GM23248 (cell line): ENCODE measurements around the gene UIMC1. TPM values are rescaled to one million over a fixed set of nuclear protein-coding genes. Genes with fewer than 3 reads are reported as not detected.
"Not testable (repeated sequence)": the region's sequence is repeated elsewhere in the genome, so short reads cannot be mapped to it uniquely, and the experiment has no call there.

Experiments
- DNase-seq: peaks from one replicate; pipeline ENCODE4 v3.0.0-alpha.2; 2015
- H2AFZ ChIP-seq: fragments of 200-600 bp; sonication (generic); 2 replicates; pipeline ENCODE4 v1.6.1; 2016; ENCODE audit warnings: antibody characterized with exemption
- H3F3A ChIP-seq: fragments of 200-600 bp; sonication (generic); 2 replicates; pipeline ENCODE4 v1.6.1; 2016; ENCODE audit warnings: mild to moderate bottlenecking, antibody characterized with exemption, mixed run types; ENCODE audit not compliant: insufficient read depth
- H3K27ac ChIP-seq: fragments of 200-600 bp; sonication (generic); 2 replicates; pipeline ENCODE4 v1.5.1; 2016; ENCODE audit warnings: mild to moderate bottlenecking
- H3K27me3 ChIP-seq: fragments of 200-600 bp; sonication (generic); replicated peaks from 2 replicates; pipeline ENCODE4 v1.6.1; 2016; ENCODE audit warnings: mild to moderate bottlenecking; ENCODE audit not compliant: insufficient read depth
- H3K36me3 ChIP-seq: fragments of 200-600 bp; sonication (generic); 2 replicates; pipeline ENCODE4 v1.6.1; 2016; ENCODE audit warnings: low read depth, mild to moderate bottlenecking
- H3K4me1 ChIP-seq: fragments of 200-600 bp; sonication (generic); 2 replicates; pipeline ENCODE4 v1.6.1; 2016; ENCODE audit warnings: mild to moderate bottlenecking; ENCODE audit not compliant: insufficient read depth
- H3K4me2 ChIP-seq: fragments of 200-600 bp; sonication (generic); one replicate; pipeline ENCODE4 v1.6.1; 2016; ENCODE audit warnings: mild to moderate bottlenecking; ENCODE audit not compliant: unreplicated experiment
- H3K4me3 ChIP-seq: fragments of 200-600 bp; sonication (generic); 2 replicates; pipeline ENCODE4 v1.5.1; 2016; ENCODE audit warnings: mild to moderate bottlenecking
- H3K79me2 ChIP-seq: fragments of 200-600 bp; sonication (generic); 2 replicates; pipeline ENCODE4 v1.6.1; 2016; ENCODE audit warnings: mild to moderate bottlenecking; ENCODE audit not compliant: insufficient read depth
- H3K9ac ChIP-seq: fragments of 200-600 bp; sonication (generic); 2 replicates; pipeline ENCODE4 v1.6.1; 2016; ENCODE audit warnings: mild to moderate bottlenecking
- H3K9me2 ChIP-seq: fragments of 200-600 bp; sonication (generic); 2 replicates; pipeline ENCODE4 v1.6.1; 2016; ENCODE audit warnings: mixed run types, mild to moderate bottlenecking, moderate library complexity; ENCODE audit not compliant: insufficient read depth
- H3K9me3 ChIP-seq: fragments of 200-600 bp; sonication (generic); one replicate; pipeline ENCODE4 v1.6.1; 2017; ENCODE audit warnings: low read depth
- H4K20me1 ChIP-seq: fragments of 200-600 bp; sonication (generic); 2 replicates; pipeline ENCODE4 v1.6.0; 2016; ENCODE audit not compliant: insufficient read depth
- EZH2 ChIP-seq: fragments of 200-600 bp; sonication (generic); IDR thresholded peaks from 2 replicates; pipeline ENCODE4 v1.6.1; 2018; ENCODE audit warnings: antibody characterized with exemption, mild to moderate bottlenecking; ENCODE audit not compliant: insufficient read depth, poor library complexity, severe bottlenecking
- EZH2phosphoT487 ChIP-seq: fragments of 200-600 bp; sonication (generic); IDR thresholded peaks from 2 replicates; pipeline ENCODE4 v1.6.1; 2018; ENCODE audit warnings: antibody characterized with exemption, moderate library complexity, mild to moderate bottlenecking, low read depth; ENCODE audit not compliant: insufficient read depth
- WGBS, 2 experiments: methylation state at CpG; one replicate each; pipeline ENCODE4 v1.1.6; 2015 to 2017; ENCODE audit warnings: low lambda C conversion rate in 2 of 2, low coverage in 1 of 2; ENCODE audit errors: missing lambda C conversion rate in 2 of 2; 5-methylcytosine and 5-hydroxymethylcytosine counted together
- in situ Hi-C: fragments of 300-500 bp; cut with MboI; formaldehyde crosslinking; loops from 2 replicates; pipeline ENCODE4 v1.15.0; 2020
- polyA plus RNA-seq: library from polyadenylated mRNA; unstranded; fragments of >200 nt; fragmentation: Nextera tagmentation; extraction: Ambion mirVana; gene quantifications from 2 replicates; pipeline ENCODE4 v1.2.1, GENCODE V29; 2016
- total RNA-seq: library from RNA; depleted of rRNA; stranded (reverse); fragments of >200 nt; shearing (Covaris generic); gene quantifications from 2 replicates; pipeline ENCODE4 v1.2.3, GENCODE V29; 2014

The UIMC1 gene
- total and polyA plus RNA-seq, 2 experiments from 2014 or later = 18.4 to 27.6 TPM

DNA sequence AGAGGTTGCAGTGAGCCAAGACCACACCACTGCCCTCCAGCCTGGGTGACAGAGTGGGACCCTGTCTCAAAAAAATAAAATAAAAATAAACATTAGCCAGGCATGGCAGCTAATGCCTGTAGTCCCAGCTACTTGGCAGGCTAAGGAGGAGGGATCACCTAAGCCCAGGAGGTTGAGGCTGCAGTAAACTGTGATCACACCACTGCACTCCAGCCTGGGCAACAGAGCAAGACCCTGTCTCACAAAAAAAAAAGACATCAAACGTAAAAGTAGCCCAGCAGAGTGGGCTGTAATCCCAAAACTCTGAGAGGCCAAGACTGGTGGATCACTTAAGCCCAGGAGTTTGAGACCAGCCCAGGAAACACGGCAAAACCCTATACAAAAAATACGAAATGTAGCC lies 19.0 kb downstream of the UIMC1 start:
- Histone ChIP-seq H2AFZ (no peak overlapping the region), H3K9me3 (no peaks in the 10 kb centered on the region), H3K79me2 (peaks cover 98% of the 10 kb centered on the region), H3K27me3 (no peaks in the 10 kb centered on the region), H3K4me2 (no peak overlapping the region), H3K36me3 (no peaks in the 10 kb centered on the region), H3K9ac (no peak overlapping the region), H3K9me2 (no peaks in the 10 kb centered on the region), H3K4me1 (no peaks in the 10 kb centered on the region), H4K20me1 (peaks cover 24% of the 10 kb centered on the region), H3F3A (no peaks in the 10 kb centered on the region), H3K27ac (no peak overlapping the region), H3K4me3 (no peak overlapping the region)
- TF ChIP-seq EZH2phosphoT487 = no peak
- TF ChIP-seq EZH2 = no peak
- DNase-seq = no peak
- WGBS, 2 experiments = 96 to 100% methylated on average over 3 of the region's 3 CpGs
- in situ Hi-C loops = no loop called here

DNA sequence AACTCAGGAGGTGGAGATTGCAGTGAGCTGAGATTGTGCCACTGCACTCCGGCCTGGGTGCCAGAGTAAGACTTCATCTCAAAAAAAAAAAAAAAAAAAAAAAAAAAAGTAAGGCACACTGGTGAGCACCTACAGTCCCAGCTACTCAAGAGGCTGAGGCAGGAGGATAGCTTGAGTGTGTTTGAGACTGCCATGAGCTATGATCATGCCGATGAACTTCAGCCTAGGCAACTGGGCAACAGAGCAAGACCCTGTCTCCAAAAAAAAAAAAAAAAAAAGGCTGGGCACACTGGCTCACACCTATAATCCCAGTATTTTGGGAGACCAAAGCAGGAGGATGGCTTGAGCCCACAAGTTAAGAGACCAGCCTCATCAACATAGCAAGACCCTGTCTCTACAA lies 20.3 kb downstream of the UIMC1 start:
- peaks cover 29% of the 10 kb centered on the region; the same call in 1 of the 2 replicates for H4K20me1 ChIP-seq
- in situ Hi-C loops = no loop called here
- no peaks in the 10 kb centered on the region; the same call in 1 of the 2 replicates for H3K36me3 ChIP-seq
- H3K9me3 ChIP-seq = no peaks in the 10 kb centered on the region
- H3K4me3 ChIP-seq = no peak overlapping the region
- H3K79me2 ChIP-seq = peaks cover 98% of the 10 kb centered on the region
- H3K27ac ChIP-seq = no peak overlapping the region
- no peaks in the 10 kb centered on the region for H3K4me1 ChIP-seq
- no peak overlapping the region for H3K4me2 ChIP-seq
- no peaks in the 10 kb centered on the region for H3K27me3 ChIP-seq
- H3K9me2 ChIP-seq = no peaks in the 10 kb centered on the region
- 96 to 100% methylated on average over 2 of the region's 2 CpGs for WGBS, 2 experiments
- TF ChIP-seq EZH2phosphoT487 (no peak), EZH2 (no peak)
- H2AFZ ChIP-seq = no peak overlapping the region
- H3F3A ChIP-seq = no peaks in the 10 kb centered on the region
- H3K9ac ChIP-seq = no peak overlapping the region
- no peak for DNase-seq

DNA sequence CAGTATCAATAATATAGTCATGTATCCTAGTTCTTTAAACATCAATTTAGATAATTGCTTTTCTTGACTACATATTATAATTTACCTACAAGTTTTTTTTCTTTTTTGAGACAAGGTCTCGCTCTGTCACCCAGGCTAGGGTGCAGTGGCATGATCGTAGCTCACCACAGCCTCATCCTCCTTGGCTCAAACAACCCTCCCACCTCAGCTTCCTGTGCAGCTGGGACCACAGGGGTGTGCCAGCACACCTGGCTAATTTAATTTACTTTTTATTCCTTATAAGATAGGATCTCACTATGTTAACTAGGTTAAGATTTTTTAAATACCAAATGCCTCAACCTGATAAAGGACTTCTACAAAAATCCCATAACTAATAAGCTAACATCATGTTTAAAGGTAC lies 21.1 kb downstream of the UIMC1 start:
- Histone ChIP-seq H3K9me2 (no peaks in the 10 kb centered on the region), H2AFZ (no peak overlapping the region), H3K9me3 (no peaks in the 10 kb centered on the region), H3K27me3 (no peaks in the 10 kb centered on the region), H3K36me3 (no peaks in the 10 kb centered on the region; the same call in 1 of the 2 replicates), H3K9ac (no peak overlapping the region), H3F3A (no peaks in the 10 kb centered on the region), H3K4me3 (no peak overlapping the region), H4K20me1 (peaks cover 29% of the 10 kb centered on the region; the same call in 1 of the 2 replicates), H3K4me1 (no peaks in the 10 kb centered on the region), H3K27ac (no peak overlapping the region), H3K79me2 (peaks cover 97% of the 10 kb centered on the region), H3K4me2 (no peak overlapping the region)
- no peak for TF ChIP-seq EZH2
- WGBS, 2 experiments = 98 to 100% methylated on average over 2 of the region's 2 CpGs
- in situ Hi-C loops = no loop called here
- DNase-seq = no peak

DNA sequence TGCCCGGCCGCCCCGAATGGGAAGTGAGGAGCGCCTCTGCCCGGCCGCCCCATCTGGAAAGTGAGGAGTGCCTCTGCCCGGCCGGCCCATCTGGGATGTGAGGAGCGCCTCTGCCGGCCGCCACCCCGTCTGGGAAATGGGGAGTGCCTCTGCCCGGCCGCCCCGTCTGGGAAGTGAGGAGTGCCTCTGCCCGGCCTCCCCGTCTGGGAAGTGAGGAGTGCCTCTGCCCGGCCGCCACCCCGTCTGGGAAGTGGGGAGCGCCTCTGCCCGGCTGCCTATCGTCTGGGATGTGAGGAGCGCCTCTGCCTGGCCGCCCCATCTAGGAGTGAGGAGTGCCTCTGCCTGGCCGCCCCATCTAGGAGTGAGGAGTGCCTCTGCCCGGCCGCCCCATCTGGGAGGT lies 22.4 kb downstream of the UIMC1 start:
- H3K9me2 ChIP-seq = not testable (repeated sequence)
- peaks cover 23% of the 10 kb centered on the region; the same call in 1 of the 2 replicates for H4K20me1 ChIP-seq

DNA sequence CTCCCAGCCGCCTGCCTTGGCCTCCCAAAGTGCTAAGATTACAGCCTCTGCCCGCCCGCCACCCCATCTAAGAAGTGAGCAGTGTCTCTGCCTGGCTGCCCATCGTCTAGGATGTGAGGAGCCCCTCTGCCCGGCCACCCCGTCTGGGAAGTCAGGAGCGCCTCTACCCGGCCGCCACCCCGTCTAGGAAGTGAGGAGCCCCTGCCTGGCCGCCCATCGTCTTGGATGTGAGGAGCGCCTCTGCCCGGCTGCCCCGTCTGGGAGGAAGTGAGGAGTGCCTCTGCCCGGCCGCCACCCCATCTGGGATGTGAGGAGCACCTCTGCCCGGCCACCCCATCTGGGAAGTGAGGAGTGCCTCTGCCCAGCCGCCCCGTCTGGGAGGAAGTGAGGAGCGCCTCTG lies 23.0 kb downstream of the UIMC1 start:
- H3K27me3 ChIP-seq, H3K4me3 ChIP-seq, H3K27ac ChIP-seq, H3K9me2 ChIP-seq, H3K9ac ChIP-seq, H2AFZ ChIP-seq, H3F3A ChIP-seq, in situ Hi-C loops, DNase-seq, H3K4me1 ChIP-seq, H3K9me3 ChIP-seq, H3K4me2 ChIP-seq: not testable (repeated sequence)
- H3K36me3 ChIP-seq = peaks cover 13% of the 10 kb centered on the region; the same call in 1 of the 2 replicates
- peaks cover 92% of the 10 kb centered on the region for H3K79me2 ChIP-seq
- WGBS, 2 experiments = 93 to 100% methylated on average over 3 to 21 of the region's 21 CpGs
- H4K20me1 ChIP-seq = peaks cover 18% of the 10 kb centered on the region; the same call in 1 of the 2 replicates

More for the DNA sequence above, 22.4 kb downstream of the UIMC1 start:
- H3K4me1 ChIP-seq, H3K4me3 ChIP-seq, H3K4me2 ChIP-seq, H2AFZ ChIP-seq, H3F3A ChIP-seq, H3K27ac ChIP-seq, in situ Hi-C loops, H3K9me3 ChIP-seq, H3K9ac ChIP-seq, H3K27me3 ChIP-seq, DNase-seq: not testable (repeated sequence)
- peaks cover 12% of the 10 kb centered on the region; the same call in 1 of the 2 replicates for H3K36me3 ChIP-seq
- H3K79me2 ChIP-seq = peaks cover 92% of the 10 kb centered on the region
- 96 to 99% methylated on average over 9 to 27 of the region's 28 CpGs for WGBS, 2 experiments

DNA sequence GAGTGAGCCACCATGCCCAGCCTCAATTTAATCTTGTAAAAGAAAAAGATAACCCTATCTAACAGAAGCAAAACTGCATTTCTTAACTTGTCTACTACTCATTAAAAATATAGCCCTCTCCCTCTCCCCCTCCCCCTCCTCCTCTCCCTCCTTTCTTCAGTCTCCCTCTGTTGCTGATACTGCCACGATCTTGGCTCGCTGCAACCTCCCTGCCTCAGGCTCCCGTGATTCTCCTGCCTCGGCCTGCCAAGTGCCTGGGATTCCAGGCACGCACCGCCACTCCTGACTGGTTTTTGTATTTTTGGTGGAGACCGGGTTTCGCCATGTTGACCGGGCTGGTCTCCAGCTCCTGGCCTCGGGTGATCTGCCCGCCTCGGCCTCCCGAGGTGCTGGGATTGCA lies 23.5 kb downstream of the UIMC1 start:
- H3K27me3 ChIP-seq, H2AFZ ChIP-seq, H3K27ac ChIP-seq, H3K9me2 ChIP-seq, H3K9ac ChIP-seq, H3K4me2 ChIP-seq, H3K9me3 ChIP-seq, H3F3A ChIP-seq, H3K4me1 ChIP-seq, DNase-seq, in situ Hi-C loops, H3K4me3 ChIP-seq: not testable (repeated sequence)
- WGBS, 2 experiments = 82% methylated on average over 13 of the region's 13 CpGs
- Histone ChIP-seq H3K79me2 (peaks cover 92% of the 10 kb centered on the region), H3K36me3 (peaks cover 13% of the 10 kb centered on the region; the same call in 1 of the 2 replicates), H4K20me1 (peaks cover 13% of the 10 kb centered on the region; the same call in 1 of the 2 replicates)
